IMR-90 (cell line): ENCODE results near the gene USP30. TPM values are rescaled to one million over a fixed set of nuclear protein-coding genes. Genes with fewer than 3 reads are reported as not detected.

Experiments
- ATAC-seq: fragments of 200-7000 bp; cut with Tn5 transposase; 2 replicates; pipeline ENCODE4 v1.9.1; 2020; ENCODE audit warnings: low read depth, mild to moderate bottlenecking, moderate library complexity
- BruUV-seq: library from RNA; stranded (reverse); fragments of 400-500 nt; replicated peaks from 2 replicates; lab custom pipeline; 2021; lab: Mats Ljungman, UMichigan
- CTCF ChIA-PET: fragments of 300-600 bp; formaldehyde crosslinking; extraction: SDS; loops from one replicate; lab custom pipeline; 2021; ENCODE audit warnings: antibody characterized with exemption; lab: Yijun Ruan, JAX
- POLR2A ChIA-PET: fragments of 300-600 bp; sonication (Branson Sonifier 250); formaldehyde crosslinking; loops from one replicate; lab custom pipeline; 2022; ENCODE audit warnings: antibody characterized with exemption; ENCODE audit not compliant: unreplicated experiment; lab: Charles Lee
- DNase-seq: peaks from one replicate; pipeline ENCODE4 v3.0.0; 2013
- H2AFZ ChIP-seq: replicated peaks from 2 replicates; pipeline ENCODE3; 2013; ENCODE audit warnings: low read length, mild to moderate bottlenecking; ENCODE audit not compliant: poor library complexity
- H2AK5ac ChIP-seq: 2 replicates; pipeline ENCODE4 v1.6.1; 2013; ENCODE audit warnings: low read depth, low read length, inconsistent platforms
- H2AK9ac ChIP-seq: replicated peaks from 2 replicates; pipeline ENCODE3; 2013; ENCODE audit warnings: mild to moderate bottlenecking, low read depth, low read length, moderate library complexity; ENCODE audit not compliant: poor library complexity
- H2BK120ac ChIP-seq: 2 replicates; pipeline ENCODE4 v1.6.1; 2013; ENCODE audit warnings: low read depth, low read length, inconsistent platforms
- H2BK15ac ChIP-seq: 3 replicates; pipeline ENCODE4 v1.6.1; 2013; ENCODE audit warnings: low read depth, low read length, inconsistent platforms
- H2BK20ac ChIP-seq: 2 replicates; pipeline ENCODE4 v1.6.1; 2013; ENCODE audit warnings: low read depth, mild to moderate bottlenecking, inconsistent platforms, low read length, moderate library complexity
- H2BK5ac ChIP-seq: 2 replicates; pipeline ENCODE4 v1.6.1; 2013; ENCODE audit warnings: mild to moderate bottlenecking, low read depth, low read length, inconsistent platforms; ENCODE audit not compliant: poor library complexity, severe bottlenecking
- H3K14ac ChIP-seq: replicated peaks from 2 replicates; pipeline ENCODE4 v1.6.1; 2013; ENCODE audit warnings: low read depth, low read length, inconsistent platforms
- H3K18ac ChIP-seq: 2 replicates; pipeline ENCODE4 v1.6.1; 2013; ENCODE audit warnings: low read depth, low read length, control low read depth
- H3K23ac ChIP-seq: 2 replicates; pipeline ENCODE4 v1.6.1; 2013; ENCODE audit warnings: low read depth, low read length, inconsistent platforms
- H3K27ac ChIP-seq: 2 replicates; pipeline ENCODE4 v1.5.1; 2013; ENCODE audit warnings: mild to moderate bottlenecking, control low read depth, low read length; ENCODE audit not compliant: insufficient read depth
- H3K27me3 ChIP-seq: 2 replicates; pipeline ENCODE4 v1.6.1; 2013; ENCODE audit warnings: low read length; ENCODE audit not compliant: control insufficient read depth, insufficient read depth
- H3K36me3 ChIP-seq: 2 replicates; pipeline ENCODE4 v1.6.1; 2013; ENCODE audit warnings: low read length, mixed read lengths; ENCODE audit not compliant: control insufficient read depth, insufficient read depth
- H3K4ac ChIP-seq: 2 replicates; pipeline ENCODE4 v1.6.1; 2013; ENCODE audit warnings: low read depth, low read length, inconsistent platforms
- H3K4me1 ChIP-seq: 2 replicates; pipeline ENCODE4 v1.6.1; 2013; ENCODE audit warnings: low read length, mixed read lengths; ENCODE audit not compliant: control insufficient read depth, insufficient read depth
- H3K4me2 ChIP-seq: 2 replicates; pipeline ENCODE4 v1.6.1; 2013; ENCODE audit warnings: low read depth, mild to moderate bottlenecking, control low read depth, low read length, moderate library complexity
- H3K4me3 ChIP-seq: 2 replicates; pipeline ENCODE4 v1.5.1; 2013; ENCODE audit warnings: low read depth, mild to moderate bottlenecking, control low read depth, low read length, moderate library complexity; ENCODE audit not compliant: insufficient read depth
- H3K56ac ChIP-seq: 2 replicates; pipeline ENCODE4 v1.6.1; 2013; ENCODE audit warnings: low read length, inconsistent platforms; ENCODE audit not compliant: insufficient read depth; ENCODE audit errors: extremely low read depth
- H3K79me1 ChIP-seq, 2 experiments: 2 replicates each; pipeline ENCODE4 v1.6.1; 2013; ENCODE audit warnings: low read length in 2 of 2, inconsistent platforms in 1 of 2, low read depth in 1 of 2
- H3K9ac ChIP-seq: 2 replicates; pipeline ENCODE4 v1.6.1; 2013; ENCODE audit warnings: low read depth, low read length, control low read depth
- H3K9me1 ChIP-seq: 2 replicates; pipeline ENCODE4 v1.6.1; 2013; ENCODE audit warnings: low read length, inconsistent platforms; ENCODE audit not compliant: insufficient read depth
- H3K9me3 ChIP-seq: 2 replicates; pipeline ENCODE4 v1.6.1; 2013; ENCODE audit warnings: low read length; ENCODE audit not compliant: control insufficient read depth, insufficient read depth
- H4K20me1 ChIP-seq: 2 replicates; pipeline ENCODE4 v1.6.1; 2013; ENCODE audit warnings: low read length, inconsistent platforms; ENCODE audit not compliant: insufficient read depth
- H4K5ac ChIP-seq: 2 replicates; pipeline ENCODE4 v1.6.1; 2013; ENCODE audit warnings: mild to moderate bottlenecking, low read depth, low read length, control low read depth
- H4K8ac ChIP-seq, 2 experiments: 2 replicates each; pipeline ENCODE4 v1.6.1; 2013; ENCODE audit warnings: low read depth in 2 of 2, low read length in 2 of 2, control low read depth in 1 of 2, inconsistent platforms in 1 of 2
- H4K91ac ChIP-seq: 2 replicates; pipeline ENCODE4 v1.6.1; 2013; ENCODE audit warnings: low read depth, low read length, inconsistent platforms; ENCODE audit not compliant: insufficient read depth
- BHLHE40 ChIP-seq: fragments of 150-350 bp; IDR thresholded peaks from 2 replicates; pipeline ENCODE4 v1.6.1; 2016; ENCODE audit warnings: mild to moderate bottlenecking, low read depth, low read length
- CEBPB ChIP-seq: IDR thresholded peaks from 2 replicates; pipeline ENCODE4 v1.6.1; 2012; ENCODE audit warnings: low read depth, low read length, improper control_type of control experiment
- CTCF ChIP-seq: conservative IDR thresholded peaks from 2 replicates; pipeline ENCODE4 v1.5.1; 2012; ENCODE audit warnings: mild to moderate bottlenecking, low read depth, low read length, improper control_type of control experiment
- ELK1 ChIP-seq: fragments of 150-350 bp; IDR thresholded peaks from 2 replicates; pipeline ENCODE4 v1.6.1; 2016; ENCODE audit warnings: low read depth, mild to moderate bottlenecking, low read length, moderate library complexity, borderline replicate concordance
- MAFK ChIP-seq: IDR thresholded peaks from 2 replicates; pipeline ENCODE4 v1.6.1; 2012; ENCODE audit warnings: low read depth, low read length, improper control_type of control experiment
- MXI1 ChIP-seq: IDR thresholded peaks from 2 replicates; pipeline ENCODE4 v1.6.1; 2012; ENCODE audit warnings: low read depth, mild to moderate bottlenecking, low read length, moderate library complexity, borderline replicate concordance
- NFE2L2 ChIP-seq: fragments of 150-350 bp; IDR thresholded peaks from 2 replicates; pipeline ENCODE4 v1.6.1; 2016; ENCODE audit warnings: low read depth, mild to moderate bottlenecking, low read length
- POLR2A ChIP-seq: IDR thresholded peaks from 2 replicates; pipeline ENCODE4 v1.6.1; 2012; ENCODE audit warnings: mild to moderate bottlenecking, low read depth, low read length
- RFX5 ChIP-seq: IDR thresholded peaks from 2 replicates; pipeline ENCODE4 v1.8.0; 2012; ENCODE audit warnings: low read depth, mild to moderate bottlenecking, low read length, moderate library complexity
- SMC3 ChIP-seq: fragments of 150-350 bp; IDR thresholded peaks from 2 replicates; pipeline ENCODE4 v1.6.1; 2016; ENCODE audit warnings: low read depth, mild to moderate bottlenecking, antibody characterized with exemption, low read length, moderate library complexity
- USF2 ChIP-seq: fragments of 150-350 bp; IDR thresholded peaks from 2 replicates; pipeline ENCODE4 v1.6.1; 2017; ENCODE audit warnings: mild to moderate bottlenecking, antibody characterized with exemption, low read length, low read depth
- WGBS, 2 experiments: methylation state at CpG; one replicate each; pipeline versions ENCODE4 v1.1.5 to v1.1.7; 2013; ENCODE audit warnings: missing lambda C conversion rate in 2 of 2; ENCODE audit not compliant: insufficient read length in 1 of 2; ENCODE audit errors: extremely low coverage in 2 of 2; 5-methylcytosine and 5-hydroxymethylcytosine counted together
- dilution Hi-C: fragments of 300-500 bp; cut with HindIII; formaldehyde crosslinking; loops from one replicate; pipeline ENCODE4 v1.14.3; 2018; ENCODE audit warnings: low sequenced_read_pairs; ENCODE audit not compliant: unreplicated experiment
- in situ Hi-C: fragments of 300-500 bp; cut with MboI; formaldehyde crosslinking; loops from 3 replicates; pipeline ENCODE4 v1.14.3; 2019; ENCODE audit warnings: low sequenced_read_pairs, inconsistent platforms, mixed read lengths
- intact Hi-C: fragments of 100-400 bp; cut with micrococcal nuclease; formaldehyde crosslinking; loops from 2 replicates; pipeline ENCODE4 v1.10.0; 2022
- polyA plus RNA-seq, 3 experiments: library from polyadenylated mRNA; depleted of rRNA; stranded (reverse); fragments of >200 nt; gene quantifications; 2 replicates each; pipeline ENCODE4 v1.2.3, GENCODE V29; 2012; ENCODE audit warnings: low replicate concordance in 1 of 3
- total RNA-seq: library from RNA; depleted of rRNA; stranded (reverse); fragments of >200 nt; gene quantifications from 2 replicates; pipeline ENCODE4 v1.2.3, GENCODE V29; 2012

Gene USP30
- total and polyA plus RNA-seq, 2 of the 4 experiments (the other 2 are of a cell fraction) = 10.4 to 11.2 TPM

GRCh38 chr12:109087250-109087649 is 34.9 kb downstream of the USP30 start:
- in situ Hi-C loops = loop anchor here (25.0 kb wide), 1 partner anchor 450 kb away; the partner anchor contains the start of gene SELPLG
- no peak for TF ChIP-seq CTCF
- TF ChIP-seq ELK1 = no peak
- TF ChIP-seq MXI1 = no peak
- TF ChIP-seq POLR2A = no peak
- TF ChIP-seq CEBPB = no peak
- no peak for TF ChIP-seq BHLHE40
- TF ChIP-seq RFX5 = no peak
- no peak for TF ChIP-seq USF2
- no peak for TF ChIP-seq NFE2L2
- TF ChIP-seq MAFK = no peak
- no peak for TF ChIP-seq SMC3
- CTCF ChIA-PET = interaction anchor here (0.6 kb wide), 1 partner anchor 25 kb away, joined by 6 read pairs; no protein-coding TSS in a partner anchor

More at GRCh38 chr12:109087250-109087649, 34.9 kb downstream of the USP30 start:
- Histone ChIP-seq H3K79me1 (peaks cover 0 to 7% of the 10 kb centered on the region in 2 experiments), H4K5ac (no peak overlapping the region), H2AK9ac (no peak overlapping the region), H3K4ac (no peak overlapping the region), H3K4me2 (no peak overlapping the region), H3K56ac (no peak overlapping the region), H3K27ac (no peak overlapping the region), H3K14ac (no peak overlapping the region), H2BK20ac (no peak overlapping the region), H3K27me3 (no peaks in the 10 kb centered on the region), H3K9me1 (no peaks in the 10 kb centered on the region), H3K23ac (no peak overlapping the region), H2AK5ac (no peak overlapping the region), H3K36me3 (peaks cover 34% of the 10 kb centered on the region), H2AFZ (no peak overlapping the region), H4K91ac (no peak overlapping the region), H3K4me1 (peaks cover 3% of the 10 kb centered on the region; the same call in 1 of the 2 replicates), H3K18ac (no peak overlapping the region), H2BK5ac (no peak overlapping the region), H4K8ac (no peak overlapping the region), H4K20me1 (no peaks in the 10 kb centered on the region), H2BK120ac (no peak overlapping the region), H2BK15ac (no peak overlapping the region), H3K9ac (no peak overlapping the region), H3K9me3 (no peaks in the 10 kb centered on the region), H3K4me3 (no peak overlapping the region)
- ATAC-seq (no peak), DNase-seq (no peak)
- no TSS peak for BruUV-seq
- POLR2A ChIA-PET = interaction anchor here (0.6 kb wide), 1 partner anchor 408 kb away, joined by 5 read pairs; no protein-coding TSS in a partner anchor
- intact Hi-C loops (no loop called here), dilution Hi-C loops (no loop called here)
- no CpG with 5 or more reads among the region's 5 CpGs for WGBS, 2 experiments
